Measurements from ENCODE around the gene NSG1. TPM values are rescaled to one million over a fixed set of nuclear protein-coding genes. Genes with fewer than 3 reads are reported as not detected.
"Not testable (repeated sequence)": the region's sequence is repeated elsewhere in the genome, so short reads cannot be mapped to it uniquely, and the experiment has no call there.

NSG1 gene
- total and polyA plus RNA-seq, 2 of the 8 experiments (the other 6 are each of a cell fraction or from before 2014, with no cell fraction given) = 35.7 to 61.4 TPM

DNA sequence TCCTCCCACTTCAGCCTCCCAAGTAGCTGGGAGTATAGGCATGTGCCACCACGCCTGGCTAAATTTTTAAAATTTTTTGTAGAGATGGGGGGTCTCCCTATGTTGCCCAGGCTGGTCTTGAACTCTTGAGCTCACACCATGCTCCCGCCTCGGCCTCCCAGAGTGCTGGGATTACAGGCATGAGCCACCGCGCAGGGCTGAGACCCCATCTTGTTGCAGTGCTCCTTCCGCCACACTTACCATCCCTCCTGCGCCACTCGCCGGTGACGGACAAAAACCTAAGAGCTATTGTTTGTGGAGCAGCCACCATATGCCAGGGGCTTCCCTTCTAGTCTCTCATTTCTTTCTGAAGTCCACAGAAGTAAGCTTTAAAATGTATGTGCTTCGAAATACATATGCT, 34.5 kb downstream of the NSG1 start (continued):
- TF ChIP-seq CBX8 (IDR thresholded peaks at IDR 0.05; ENCODE audit: borderline replicate concordance, low read depth, low read length) (no peak), POLR2AphosphoS5 (IDR thresholded peaks at IDR 0.05; ENCODE audit: low read depth, low read length) (no peak), SIX5 (IDR thresholded peaks at IDR 0.05; ENCODE audit: low read depth, low read length) (no peak), SIN3A (conservative IDR thresholded peaks at IDR 0.05 in 1 of 2, IDR thresholded peaks at IDR 0.05 in 1 of 2; ENCODE audit: low read depth in 1 of 2, low read length in 2 of 2) (no peak), KDM4A (IDR thresholded peaks at IDR 0.05; ENCODE audit: low read depth, low read length, severe bottlenecking) (no peak), RFX5 (IDR thresholded peaks at IDR 0.05; ENCODE audit: borderline replicate concordance, low read depth, low read length) (no peak)

GRCh38 chr4:4422117-4422516, 35.2 kb downstream of the NSG1 start:
- H3K9ac ChIP-seq (replicated peaks in 1 of 4; ENCODE audit: extremely low read depth in 1 of 4, low read depth in 3 of 4, low read length in 3 of 4); H3K79me1 ChIP-seq (ENCODE audit: low read depth, low read length); H3K56ac ChIP-seq (replicated peaks; ENCODE audit: insufficient read length, low read depth, low read length); H4K8ac ChIP-seq (ENCODE audit: extremely low read depth, insufficient read depth, low read length); H2BK15ac ChIP-seq (ENCODE audit: low read length); H3K4me2 ChIP-seq (ENCODE audit: insufficient read depth in 1 of 2, low read depth in 2 of 2, low read length in 2 of 2); H3K9me3 ChIP-seq (ENCODE audit: insufficient read depth in 2 of 2, low read depth in 1 of 2, low read length in 1 of 2); H2BK120ac ChIP-seq (replicated peaks; ENCODE audit: low read depth, low read length); FAIRE-seq; H2BK5ac ChIP-seq (ENCODE audit: low read depth, low read length); POLR2A ChIA-PET (ENCODE audit: partially characterized antibody); H2BK20ac ChIP-seq (ENCODE audit: low read length); H2BK12ac ChIP-seq (ENCODE audit: low read depth, low read length); H3K23me2 ChIP-seq (ENCODE audit: low read depth, low read length); H3K4ac ChIP-seq (replicated peaks; ENCODE audit: insufficient read length, low read depth, low read length); H4K20me1 ChIP-seq (replicated peaks in 1 of 2; ENCODE audit: control insufficient read depth in 1 of 2, insufficient read depth in 2 of 2, low read length in 2 of 2); H4K5ac ChIP-seq (ENCODE audit: insufficient read length, low read depth, low read length); H3K79me2 ChIP-seq (ENCODE audit: control insufficient read depth in 1 of 2, insufficient read depth in 2 of 2, low read length in 2 of 2); CTCF ChIA-PET (ENCODE audit: partially characterized antibody); H3K23ac ChIP-seq (ENCODE audit: insufficient read length); H3K27me3 ChIP-seq (replicated peaks in 1 of 4; ENCODE audit: control insufficient read depth in 3 of 4, extremely low read depth in 1 of 4, insufficient read depth in 3 of 4, low read length in 3 of 4); H3K18ac ChIP-seq (ENCODE audit: extremely low read depth, low read length); H3K4me3 ChIP-seq (ENCODE audit: extremely low read depth in 1 of 4, insufficient read depth in 2 of 4, low read depth in 3 of 4, low read length in 4 of 4); H3K27ac ChIP-seq (ENCODE audit: low read depth, low read length); H2AK5ac ChIP-seq (ENCODE audit: low read depth, low read length); H4K91ac ChIP-seq (replicated peaks; ENCODE audit: insufficient read length, low read length); H2AFZ ChIP-seq (ENCODE audit: low read length): not testable (repeated sequence)
- DNase-seq (ENCODE audit: low read depth in 1 of 2, low spot score in 2 of 2) = peak in 1 of 2 experiments; percentile 35
- 90% methylated on average over 7 of the region's 7 CpGs; no CpG with 5 or more reads in 1 of the 2 experiments for WGBS, 2 experiments (ENCODE audit: extremely low coverage in 1 of 2, insufficient coverage in 1 of 2, insufficient read length in 1 of 2, insufficient replicate concordance in 2 of 2, low coverage in 1 of 2, low lambda C conversion rate in 2 of 2, missing lambda C conversion rate in 1 of 2)
- Histone ChIP-seq H3K14ac (ENCODE audit: insufficient read length) (peak overlapping the region; percentile 21), H3K36me3 (ENCODE audit: control insufficient read depth in 2 of 4, insufficient read depth in 4 of 4, low read length in 3 of 4) (peaks cover 3 to 19% (median 13%) of the 10 kb centered on the region in 4 experiments; a peak in 6 of 8 replicates), H3K4me1 (replicated peaks in 1 of 4; ENCODE audit: control insufficient read depth in 3 of 4, insufficient read depth in 4 of 4, low read length in 3 of 4) (peaks cover 13 to 37% (median 27%) of the 10 kb centered on the region in 4 experiments)

All from H1 (cell line).